MM.1S (cell line): ENCODE measurements around the gene DDX52.
"Not testable (repeated sequence)": the region's sequence is repeated elsewhere in the genome, so short reads cannot be mapped to it uniquely, and the experiment has no call there.

Source experiments
- DNase-seq: peaks from one replicate; pipeline ENCODE4 v3.0.0-alpha.2; 2015
- H2AFZ ChIP-seq: fragments of 300-600 bp; sonication (generic); 2 replicates; pipeline ENCODE4 v1.6.0; 2016; ENCODE audit warnings: antibody characterized with exemption, low read length
- H3F3A ChIP-seq: fragments of 300-600 bp; sonication (generic); 2 replicates; pipeline ENCODE4 v1.6.1; 2016; ENCODE audit warnings: mild to moderate bottlenecking, antibody characterized with exemption, low read length, moderate library complexity, mixed read lengths; ENCODE audit not compliant: insufficient read depth
- H3K27ac ChIP-seq: fragments of 300-600 bp; sonication (generic); 2 replicates; pipeline ENCODE4 v1.5.1; 2016; ENCODE audit warnings: mild to moderate bottlenecking, low read length
- H3K27me3 ChIP-seq: fragments of 300-600 bp; sonication (generic); replicated peaks from 2 replicates; pipeline ENCODE4 v1.6.0; 2016; ENCODE audit warnings: low read length; ENCODE audit not compliant: insufficient read depth
- H3K36me3 ChIP-seq: fragments of 300-600 bp; sonication (generic); replicated peaks from 2 replicates; pipeline ENCODE4 v1.6.1; 2016; ENCODE audit warnings: mild to moderate bottlenecking, low read length, mixed read lengths; ENCODE audit not compliant: insufficient read depth
- H3K4me1 ChIP-seq: fragments of 300-600 bp; sonication (generic); 2 replicates; pipeline ENCODE4 v1.6.1; 2016; ENCODE audit warnings: low read length, mixed read lengths
- H3K4me2 ChIP-seq: fragments of 300-600 bp; sonication (generic); 2 replicates; pipeline ENCODE4 v1.6.0; 2016; ENCODE audit warnings: low read depth, low read length
- H3K4me3 ChIP-seq: fragments of 300-600 bp; sonication (generic); 2 replicates; pipeline ENCODE4 v1.5.1; 2016; ENCODE audit warnings: low read length, mixed read lengths
- H3K79me2 ChIP-seq: fragments of 300-600 bp; sonication (generic); 2 replicates; pipeline ENCODE4 v1.6.1; 2016; ENCODE audit warnings: mixed run types, low read length, mixed read lengths
- H3K9ac ChIP-seq: fragments of 300-600 bp; sonication (generic); 2 replicates; pipeline ENCODE4 v1.6.1; 2016; ENCODE audit warnings: low read length, mixed read lengths
- H3K9me2 ChIP-seq: fragments of 300-600 bp; sonication (generic); replicated peaks from 2 replicates; pipeline ENCODE4 v1.6.1; 2016; ENCODE audit warnings: mild to moderate bottlenecking, low read length, mixed read lengths; ENCODE audit not compliant: insufficient read depth
- H3K9me3 ChIP-seq: fragments of 300-600 bp; sonication (generic); replicated peaks from 2 replicates; pipeline ENCODE4 v1.6.1; 2016; ENCODE audit warnings: mild to moderate bottlenecking, low read length, mixed read lengths; ENCODE audit not compliant: insufficient read depth
- H4K20me1 ChIP-seq: fragments of 300-600 bp; sonication (generic); 2 replicates; pipeline ENCODE4 v1.6.1; 2016; ENCODE audit warnings: mild to moderate bottlenecking, low read length, moderate library complexity, mixed read lengths; ENCODE audit not compliant: insufficient read depth
- CTCF ChIP-seq: fragments of 300-600 bp; sonication (generic); IDR thresholded peaks from 2 replicates; pipeline ENCODE4 v1.5.1; 2016; ENCODE audit warnings: antibody characterized with exemption, low read length, mixed read lengths
- EZH2 ChIP-seq: fragments of 300-600 bp; sonication (generic); optimal IDR thresholded peaks from 2 replicates; pipeline ENCODE3; 2017; ENCODE audit warnings: low read depth, mild to moderate bottlenecking, antibody characterized with exemption, low read length, mixed read lengths
- EZH2phosphoT487 ChIP-seq: fragments of 300-600 bp; sonication (generic); IDR thresholded peaks from 2 replicates; pipeline ENCODE4 v1.6.1; 2018; ENCODE audit warnings: antibody characterized with exemption, low read length

The DDX52 gene

GRCh38 chr17:37642681-37643080 is 565 bp downstream of the DDX52 start:
- Histone ChIP-seq H3K4me2 (peak overlapping the region; percentile 67), H3K79me2 (peaks cover 54% of the 10 kb centered on the region), H3K4me3 (peak overlapping the region; percentile 83), H3K9me2 (no peaks in the 10 kb centered on the region), H3K27me3 (0 out of 2 replicates have a peak, but pooled peaks cover 4% of the 10 kb centered on the region), H3K4me1 (peaks cover 3% of the 10 kb centered on the region; the same call in 1 of the 2 replicates), H4K20me1 (no peaks in the 10 kb centered on the region), H3K9ac (peak overlapping the region; percentile 79), H3K9me3 (no peaks in the 10 kb centered on the region), H3F3A (no peaks in the 10 kb centered on the region), H3K27ac (peak overlapping the region; percentile 24; the same call in 1 of the 2 replicates), H2AFZ (peak overlapping the region; percentile 73), H3K36me3 (peaks cover 6% of the 10 kb centered on the region)
- DNase-seq = peak; percentile 25
- TF ChIP-seq EZH2 = no peak
- no peak for TF ChIP-seq CTCF

GRCh38 chr17:37640015-37640414 is 3.2 kb downstream of the DDX52 start:
- no peak overlapping the region for H3K27ac ChIP-seq
- H3K79me2 ChIP-seq = peaks cover 78% of the 10 kb centered on the region
- no peak overlapping the region for H2AFZ ChIP-seq
- no peaks in the 10 kb centered on the region for H4K20me1 ChIP-seq
- H3K9me2 ChIP-seq = no peaks in the 10 kb centered on the region
- DNase-seq = no peak
- peaks cover 10% of the 10 kb centered on the region for H3K36me3 ChIP-seq
- no peaks in the 10 kb centered on the region for H3K9me3 ChIP-seq
- 0 out of 2 replicates have a peak, but pooled peaks cover 4% of the 10 kb centered on the region for H3K27me3 ChIP-seq
- no peaks in the 10 kb centered on the region for H3F3A ChIP-seq
- peaks cover 3% of the 10 kb centered on the region; the same call in 1 of the 2 replicates for H3K4me1 ChIP-seq
- H3K4me2 ChIP-seq = peak overlapping the region; percentile 9; the same call in 1 of the 2 replicates
- TF ChIP-seq CTCF = no peak
- TF ChIP-seq EZH2 = no peak
- no peak for TF ChIP-seq EZH2phosphoT487
- no peak overlapping the region for H3K4me3 ChIP-seq
- H3K9ac ChIP-seq = no peak overlapping the region

GRCh38 chr17:37637956-37638355 is 5.3 kb downstream of the DDX52 start:
- H3K36me3 ChIP-seq = peaks cover 10% of the 10 kb centered on the region
- no peaks in the 10 kb centered on the region for H3K4me1 ChIP-seq
- DNase-seq = no peak
- no peaks in the 10 kb centered on the region for H3K9me3 ChIP-seq
- H2AFZ ChIP-seq = no peak overlapping the region
- H3K27me3 ChIP-seq = no peaks in the 10 kb centered on the region
- H3K27ac ChIP-seq = no peak overlapping the region
- no peak overlapping the region for H3K4me2 ChIP-seq
- peaks cover 76% of the 10 kb centered on the region for H3K79me2 ChIP-seq
- H3K9ac ChIP-seq = no peak overlapping the region
- no peaks in the 10 kb centered on the region for H4K20me1 ChIP-seq
- no peaks in the 10 kb centered on the region for H3K9me2 ChIP-seq
- TF ChIP-seq EZH2phosphoT487 (no peak), EZH2 (no peak), CTCF (no peak)
- H3F3A ChIP-seq = no peaks in the 10 kb centered on the region
- no peak overlapping the region for H3K4me3 ChIP-seq

GRCh38 chr17:37616430-37616829 is 26.8 kb downstream of the DDX52 start:
- H4K20me1 ChIP-seq, H3K27me3 ChIP-seq, H2AFZ ChIP-seq, DNase-seq, H3K27ac ChIP-seq, H3K4me2 ChIP-seq, H3F3A ChIP-seq, H3K9me3 ChIP-seq, H3K4me3 ChIP-seq, H3K9me2 ChIP-seq, H3K36me3 ChIP-seq, H3K79me2 ChIP-seq, H3K4me1 ChIP-seq, H3K9ac ChIP-seq: not testable (repeated sequence)
